H1 (cell line): ENCODE results near the gene BOK. TPM values are rescaled to one million over a fixed set of nuclear protein-coding genes. Genes with fewer than 3 reads are reported as not detected.

Experiments
- CTCF ChIA-PET: fragments of 300-600 bp; sonication (Branson Sonifier 250); formaldehyde crosslinking; loops from one replicate; lab custom pipeline; 2021; ENCODE audit not compliant: partially characterized antibody; lab: Charles Lee
- POLR2A ChIA-PET: fragments of 300-600 bp; sonication (Branson Sonifier 250); formaldehyde crosslinking; loops from one replicate; lab custom pipeline; 2021; ENCODE audit warnings: inconsistent platforms; ENCODE audit not compliant: partially characterized antibody; lab: Charles Lee
- DNase-seq, 2 experiments: peaks; one replicate each; pipeline versions ENCODE4 v3.0.0 to v3.0.0-alpha.2; 2010 to 2022; ENCODE audit warnings: low spot score in 2 of 2, low read depth in 1 of 2, mixed read lengths in 1 of 2
- FAIRE-seq: peaks from 2 replicates; lab custom pipeline; 2011; peaks lifted over from hg19 to GRCh38; lab: Jason Lieb, UNC
- H2AFZ ChIP-seq: 2 replicates; pipeline ENCODE4 v1.8.1; 2012; ENCODE audit warnings: low read length, inconsistent platforms
- H2AK5ac ChIP-seq: 2 replicates; pipeline ENCODE4 v1.6.1; 2013; ENCODE audit warnings: low read depth, low read length
- H2BK120ac ChIP-seq: replicated peaks from 2 replicates; pipeline ENCODE3; 2013; ENCODE audit warnings: low read depth, low read length, inconsistent platforms
- H2BK12ac ChIP-seq: 2 replicates; pipeline ENCODE4 v1.6.1; 2013; ENCODE audit warnings: low read depth, low read length
- H2BK15ac ChIP-seq: 2 replicates; pipeline ENCODE4 v1.6.1; 2013; ENCODE audit warnings: low read length
- H2BK20ac ChIP-seq: 2 replicates; pipeline ENCODE4 v1.6.1; 2013; ENCODE audit warnings: low read length
- H2BK5ac ChIP-seq: 2 replicates; pipeline ENCODE4 v1.6.1; 2013; ENCODE audit warnings: low read depth, low read length
- H3K14ac ChIP-seq: 2 replicates; pipeline ENCODE4 v1.6.1; 2013; ENCODE audit warnings: inconsistent platforms; ENCODE audit not compliant: insufficient read length
- H3K18ac ChIP-seq: 2 replicates; pipeline ENCODE4 v1.6.1; 2013; ENCODE audit warnings: low read length; ENCODE audit errors: extremely low read depth
- H3K23ac ChIP-seq: 2 replicates; pipeline ENCODE4 v1.6.1; 2013; ENCODE audit warnings: inconsistent platforms; ENCODE audit not compliant: insufficient read length
- H3K23me2 ChIP-seq: 2 replicates; pipeline ENCODE4 v1.6.1; 2013; ENCODE audit warnings: low read depth, low read length
- H3K27ac ChIP-seq: 2 replicates; pipeline ENCODE4 v1.6.1; 2011; ENCODE audit warnings: low read depth, low read length, inconsistent platforms
- H3K27me3 ChIP-seq, 4 experiments: replicated peaks in 1 of 4; 1 replicate in 1 of 4; 2 replicates in 3 of 4; pipeline versions ENCODE4 v1.6.1 to v1.8.1; 2011 to 2013; ENCODE audit warnings: low read length in 3 of 4, mild to moderate bottlenecking in 3 of 4, inconsistent platforms in 2 of 4, mixed read lengths in 2 of 4, moderate library complexity in 1 of 4; ENCODE audit not compliant: control insufficient read depth in 3 of 4, insufficient read depth in 3 of 4; ENCODE audit errors: extremely low read depth in 1 of 4
- H3K36me3 ChIP-seq, 4 experiments: 2 replicates each; pipeline versions ENCODE4 v1.6.1 to v1.8.1; 2011 to 2013; ENCODE audit warnings: mild to moderate bottlenecking in 4 of 4, low read length in 3 of 4, moderate library complexity in 2 of 4, control low read depth in 1 of 4, inconsistent platforms in 1 of 4; ENCODE audit not compliant: insufficient read depth in 4 of 4, control insufficient read depth in 2 of 4
- H3K4ac ChIP-seq: replicated peaks from 2 replicates; pipeline ENCODE3; 2013; ENCODE audit warnings: low read length, low read depth, mixed read lengths, inconsistent platforms; ENCODE audit not compliant: insufficient read length
- H3K4me1 ChIP-seq, 4 experiments: replicated peaks in 1 of 4; 1 replicate in 1 of 4; 2 replicates in 3 of 4; pipeline versions ENCODE4 v1.6.1 to v1.8.1; 2011 to 2013; ENCODE audit warnings: low read length in 3 of 4, inconsistent platforms in 2 of 4, mixed read lengths in 1 of 4; ENCODE audit not compliant: insufficient read depth in 4 of 4, control insufficient read depth in 3 of 4
- H3K4me2 ChIP-seq, 2 experiments: 2 replicates each; pipeline versions ENCODE4 v1.6.1 to v1.8.1; 2011 to 2013; ENCODE audit warnings: low read depth in 2 of 2, low read length in 2 of 2, control low read depth in 1 of 2, inconsistent platforms in 1 of 2, mild to moderate bottlenecking in 1 of 2; ENCODE audit not compliant: insufficient read depth in 1 of 2
- H3K4me3 ChIP-seq, 4 experiments: fragments of 200-600, 300-600 bp in 1 of 4; sonication (generic), shearing (Covaris generic), sonication (Bioruptor Twin) in 1 of 4; 2 replicates each; pipeline versions ENCODE4 v1.5.1 to v1.8.1; 2011 to 2016; ENCODE audit warnings: low read length in 4 of 4, low read depth in 3 of 4, control low read depth in 2 of 4, inconsistent platforms in 2 of 4, mild to moderate bottlenecking in 2 of 4, mixed read lengths in 1 of 4, moderate library complexity in 1 of 4; ENCODE audit not compliant: insufficient read depth in 2 of 4; ENCODE audit errors: extremely low read depth in 1 of 4
- H3K56ac ChIP-seq: replicated peaks from 2 replicates; pipeline ENCODE3; 2013; ENCODE audit warnings: low read depth, mild to moderate bottlenecking, mixed read lengths, low read length, inconsistent platforms; ENCODE audit not compliant: insufficient read length
- H3K79me1 ChIP-seq: 2 replicates; pipeline ENCODE4 v1.6.1; 2013; ENCODE audit warnings: low read depth, low read length, control low read depth
- H3K79me2 ChIP-seq, 2 experiments: 2 replicates each; pipeline versions ENCODE4 v1.6.1 to v1.8.1; 2012 to 2013; ENCODE audit warnings: low read length in 2 of 2, mild to moderate bottlenecking in 2 of 2, inconsistent platforms in 1 of 2; ENCODE audit not compliant: insufficient read depth in 2 of 2, control insufficient read depth in 1 of 2
- H3K9ac ChIP-seq, 4 experiments: replicated peaks in 1 of 4; 1 replicate in 1 of 4; 2 replicates in 3 of 4; pipeline versions ENCODE4 v1.6.1 to v1.8.1; 2011 to 2013; ENCODE audit warnings: low read depth in 3 of 4, low read length in 3 of 4, control low read depth in 2 of 4, mild to moderate bottlenecking in 2 of 4, moderate library complexity in 2 of 4, inconsistent platforms in 1 of 4; ENCODE audit errors: extremely low read depth in 1 of 4
- H3K9me3 ChIP-seq, 2 experiments: 2 replicates each; pipeline versions ENCODE4 v1.6.1 to v1.8.1; 2012 to 2013; ENCODE audit warnings: mild to moderate bottlenecking in 2 of 2, moderate library complexity in 2 of 2, control low read depth in 1 of 2, inconsistent platforms in 1 of 2, low read depth in 1 of 2, low read length in 1 of 2, mixed read lengths in 1 of 2; ENCODE audit not compliant: insufficient read depth in 2 of 2
- H4K20me1 ChIP-seq, 2 experiments: replicated peaks in 1 of 2; 2 replicates each; pipeline versions ENCODE3 to v1.8.1; 2011 to 2013; ENCODE audit warnings: inconsistent platforms in 2 of 2, low read length in 2 of 2, mild to moderate bottlenecking in 1 of 2; ENCODE audit not compliant: insufficient read depth in 2 of 2, control insufficient read depth in 1 of 2
- H4K5ac ChIP-seq: 2 replicates; pipeline ENCODE4 v1.6.1; 2013; ENCODE audit warnings: low read length, low read depth, mixed read lengths, inconsistent platforms; ENCODE audit not compliant: insufficient read length
- H4K8ac ChIP-seq: 2 replicates; pipeline ENCODE4 v1.8.0; 2013; ENCODE audit warnings: mild to moderate bottlenecking, moderate library complexity, low read length, inconsistent platforms; ENCODE audit not compliant: insufficient read depth; ENCODE audit errors: extremely low read depth
- H4K91ac ChIP-seq: replicated peaks from 2 replicates; pipeline ENCODE3; 2013; ENCODE audit warnings: low read length, mixed read lengths, inconsistent platforms; ENCODE audit not compliant: insufficient read length
- BCL11A ChIP-seq, 2 experiments: IDR thresholded peaks; one replicate each; pipeline ENCODE4 v1.6.1; 2011; ENCODE audit warnings: low read depth in 2 of 2, low read length in 2 of 2, mild to moderate bottlenecking in 2 of 2
- CREB1 ChIP-seq: IDR thresholded peaks from 2 replicates; pipeline ENCODE4 v1.6.1; 2012; ENCODE audit warnings: inconsistent platforms
- CTCF ChIP-seq, 3 experiments: IDR thresholded peaks; 1 replicate in 2 of 3; 2 replicates in 1 of 3; pipeline versions ENCODE4 v1.5.1 to v1.6.1; 2011; ENCODE audit warnings: low read length in 3 of 3, mild to moderate bottlenecking in 3 of 3, inconsistent platforms in 2 of 3, low read depth in 1 of 3, moderate library complexity in 1 of 3; ENCODE audit not compliant: insufficient read depth in 1 of 3; ENCODE audit errors: control extremely low read depth in 1 of 3
- E2F6 ChIP-seq: IDR thresholded peaks from 2 replicates; pipeline ENCODE4 v1.6.1; 2012; ENCODE audit warnings: inconsistent platforms
- EGR1 ChIP-seq: IDR thresholded peaks from 2 replicates; pipeline ENCODE4 v1.6.1; 2011; ENCODE audit warnings: low read depth, low read length, borderline replicate concordance
- JUN ChIP-seq: IDR thresholded peaks from 2 replicates; pipeline ENCODE4 v1.6.1; 2011; ENCODE audit warnings: low read depth, mild to moderate bottlenecking, improper control_type of control experiment, low read length
- NANOG ChIP-seq: IDR thresholded peaks from 2 replicates; pipeline ENCODE4 v1.6.1; 2011; ENCODE audit warnings: low read length, low read depth, mild to moderate bottlenecking, inconsistent platforms; ENCODE audit not compliant: insufficient read depth, poor library complexity, severe bottlenecking
- NRF1 ChIP-seq: IDR thresholded peaks from 2 replicates; pipeline ENCODE4 v1.6.1; 2011; ENCODE audit warnings: mild to moderate bottlenecking, low read depth, low read length, improper control_type of control experiment
- TAF1 ChIP-seq: IDR thresholded peaks from 2 replicates; pipeline ENCODE4 v1.6.1; 2011; ENCODE audit warnings: mild to moderate bottlenecking, low read depth, low read length
- TBP ChIP-seq: IDR thresholded peaks from 2 replicates; pipeline ENCODE4 v1.6.1; 2011; ENCODE audit warnings: low read depth, low read length, improper control_type of control experiment
- ZNF274 ChIP-seq: IDR thresholded peaks from 2 replicates; pipeline ENCODE4 v1.7.0; 2012; ENCODE audit warnings: low read length, borderline replicate concordance; ENCODE audit errors: extremely low read depth
- WGBS, 2 experiments: shearing (Covaris generic) in 1 of 2; methylation state at CpG; one replicate each; pipeline versions ENCODE4 v1.1.6 to v1.1.7; 2013 to 2015; ENCODE audit warnings: low lambda C conversion rate in 2 of 2, mixed read lengths in 2 of 2, inconsistent platforms in 1 of 2, low coverage in 1 of 2, missing lambda C conversion rate in 1 of 2; ENCODE audit not compliant: insufficient replicate concordance in 2 of 2, insufficient coverage in 1 of 2, insufficient read length in 1 of 2; ENCODE audit errors: extremely low coverage in 1 of 2, missing lambda C conversion rate in 1 of 2; 5-methylcytosine and 5-hydroxymethylcytosine counted together
- polyA plus RNA-seq, 7 experiments: library from polyadenylated mRNA; depleted of rRNA in 3 of 7; stranded (reverse) in 5 of 7; unstranded in 2 of 7; fragments of >200 nt in 5 of 7; fragments of 200-250 nt in 2 of 7; gene quantifications; 1 replicate in 5 of 7; 2 replicates in 1 of 7; 4 replicates in 1 of 7; pipeline versions ENCODE4 v1.2.1 to v1.2.3, GENCODE V29; 2011 to 2013; ENCODE audit warnings: missing spikeins in 2 of 7, mixed read lengths in 2 of 7
- total RNA-seq: library from RNA; stranded (reverse); fragmentation: NEBNext Ultra II Directional; extraction: Animal tissue kit (Norgen Biotek cat#: 25700); gene quantifications from 2 replicates; pipeline ENCODE4 v1.2.1, GENCODE V29; 2021

BOK gene
- total and polyA plus RNA-seq, 2 of the 8 experiments (the other 6 are each of a cell fraction or from before 2014, with no cell fraction given): 33.7 to 37.6 TPM

- H3K56ac ChIP-seq: peak overlapping the region; percentile 97
- H3K23me2 ChIP-seq: peaks cover 15% of the 10 kb centered on the region
- no peak for DNase-seq
- H2BK5ac ChIP-seq: no peak overlapping the region
- peak overlapping the region; percentile 6 for H4K91ac ChIP-seq
- H3K4me2 ChIP-seq: no peak overlapping the region
- no peaks in the 10 kb centered on the region for H3K4me1 ChIP-seq
- peaks cover 0 to 10% of the 10 kb centered on the region in 2 experiments for H4K20me1 ChIP-seq
- H3K9ac ChIP-seq: no peak overlapping the region; a peak in 1 of 7 replicates
- H4K5ac ChIP-seq: no peak overlapping the region
- peaks cover 0 to 4% of the 10 kb centered on the region in 2 experiments; a peak in 1 of 4 replicates for H3K9me3 ChIP-seq
- peaks cover 0 to 4% (median 0%) of the 10 kb centered on the region in 4 experiments; a peak in 2 of 7 replicates for H3K27me3 ChIP-seq
- WGBS, 2 experiments: 87 to 100% methylated on average over 5 to 6 of the region's 6 CpGs
- no peak overlapping the region for H3K27ac ChIP-seq
- no peak overlapping the region for H2BK15ac ChIP-seq
- no peak overlapping the region for H2BK20ac ChIP-seq
- H2BK12ac ChIP-seq: 0 out of 2 replicates have a peak overlapping the region, but pooled peaks have one; percentile 18
- no peaks in the 10 kb centered on the region; a peak in 1 of 8 replicates for H3K36me3 ChIP-seq
- no peak overlapping the region for H4K8ac ChIP-seq
- H2AFZ ChIP-seq: no peak overlapping the region
- no peak overlapping the region for H2BK120ac ChIP-seq
- H3K79me1 ChIP-seq: no peaks in the 10 kb centered on the region
- H3K18ac ChIP-seq: no peak overlapping the region
- no peak overlapping the region for H3K4me3 ChIP-seq
- FAIRE-seq: no peak
- no peak overlapping the region for H3K14ac ChIP-seq
- 0 out of 2 replicates have a peak overlapping the region, but pooled peaks have one; percentile 82 for H2AK5ac ChIP-seq
- no peak overlapping the region for H3K23ac ChIP-seq
- H3K4ac ChIP-seq: peak overlapping the region; percentile 44
- no peaks in the 10 kb centered on the region for H3K79me2 ChIP-seq
- ChIA-PET CTCF (no interaction called here), POLR2A (no interaction called here)
- TF ChIP-seq EGR1: no peak
- no peak for TF ChIP-seq ZNF274
- TF ChIP-seq TBP: no peak
- no peak for TF ChIP-seq CREB1
- TF ChIP-seq CTCF (IDR thresholded peaks at IDR 0.05; ENCODE audit: control extremely low read depth in 1 of 3, insufficient read depth in 1 of 3, low read depth in 1 of 3, low read length in 3 of 3): no peak
- no peak for TF ChIP-seq NRF1
- no peak for TF ChIP-seq E2F6
- no peak for TF ChIP-seq JUN
- no peak for TF ChIP-seq NANOG
- no peak for TF ChIP-seq BCL11A (IDR thresholded peaks at IDR 0.05; ENCODE audit: low read depth in 2 of 2, low read length in 2 of 2)
- no peak for TF ChIP-seq TAF1
Observed at GRCh38 chr2:241517297-241517696, 41.2 kb upstream of the BOK start.
